Esophagus muscularis mucosa (tissue), 4 donors: ENCODE data around the gene TMA16. TPM values are rescaled to one million over a fixed set of nuclear protein-coding genes. Genes with fewer than 3 reads are reported as not detected.
"Not testable (repeated sequence)": the region's sequence is repeated elsewhere in the genome, so short reads cannot be mapped to it uniquely, and the experiment has no call there.

Experiments
- DNase-seq: peaks from one replicate; pipeline ENCODE4 v3.0.0-alpha.2; 2017; ENCODE audit errors: extremely low spot score
- H3K27ac ChIP-seq, 4 donors: fragments of 200-600 bp; sonication (generic); replicated peaks in 1 of 4; 1 replicate in 3 of 4; 2 replicates in 1 of 4; pipeline ENCODE4 v1.5.1; 2016 to 2019; ENCODE audit warnings: mild to moderate bottlenecking in 1 of 4
- H3K27me3 ChIP-seq, 4 donors: fragments of 200-600 bp; sonication (generic); one replicate each; pipeline versions ENCODE4 v1.5.1 to v1.6.0; 2016 to 2019
- H3K36me3 ChIP-seq, 4 donors: fragments of 200-600 bp; sonication (generic); one replicate each; pipeline ENCODE4 v1.5.1; 2016 to 2019
- H3K4me1 ChIP-seq, 4 donors: fragments of 200-600 bp; sonication (generic); one replicate each; pipeline ENCODE4 v1.5.1; 2016 to 2019
- H3K4me3 ChIP-seq, 4 donors: fragments of 200-600 bp; sonication (generic); 1 replicate in 2 of 4; 2 replicates in 2 of 4; pipeline ENCODE4 v1.5.1; 2016 to 2019; ENCODE audit warnings: mild to moderate bottlenecking in 4 of 4, moderate library complexity in 1 of 4
- H3K9me3 ChIP-seq, 4 donors: fragments of 200-600 bp; sonication (generic); 1 replicate in 3 of 4; 2 replicates in 1 of 4; pipeline ENCODE4 v1.5.1; 2016 to 2019
- CTCF ChIP-seq, 3 experiments: fragments of 200-600 bp in 2 of 3; fragments of 450-650 bp in 1 of 3; sonication (generic) in 2 of 3; IDR thresholded peaks; one replicate each; pipeline ENCODE4 v1.5.1; 2017 to 2019; ENCODE audit warnings: antibody characterized with exemption in 3 of 3, mild to moderate bottlenecking in 2 of 3, moderate library complexity in 1 of 3
- EP300 ChIP-seq: sonication (generic); formaldehyde crosslinking; IDR thresholded peaks from one replicate; pipeline ENCODE4 v1.6.1; 2017; ENCODE audit warnings: antibody characterized with exemption
- POLR2A ChIP-seq: fragments of 450-650 bp; IDR thresholded peaks from one replicate; pipeline ENCODE4 v1.6.1; 2017; ENCODE audit warnings: antibody characterized with exemption, moderate library complexity, mild to moderate bottlenecking, low read depth
- POLR2AphosphoS5 ChIP-seq, 2 donors: sonication (generic); formaldehyde crosslinking; IDR thresholded peaks; one replicate each; pipeline ENCODE4 v1.6.1; 2017; ENCODE audit warnings: antibody characterized with exemption in 2 of 2
- WGBS: methylation state at CpG from one replicate; pipeline ENCODE4 v1.1.5; 2018; 5-methylcytosine and 5-hydroxymethylcytosine counted together
- intact Hi-C: fragments of 100-400 bp; cut with DNase I; formaldehyde crosslinking; loops from one replicate; pipeline ENCODE4 v1.15.1; 2023
- total RNA-seq, 4 donors: library from RNA; depleted of rRNA; stranded (reverse); fragments of >200 nt; gene quantifications; one replicate each; pipeline versions ENCODE4 v1.1.0 to v1.2.1, GENCODE V29; 2016

Gene TMA16
- total RNA-seq, 4 donors from 2014 or later = 11.2 to 21.9 (median 16.6) TPM

- no peaks in the 10 kb centered on the region for H3K27me3 ChIP-seq
- no peak overlapping the region for H3K27ac ChIP-seq
- H3K9me3 ChIP-seq = no peaks in the 10 kb centered on the region
- TF ChIP-seq POLR2A (no peak), CTCF (IDR thresholded peaks at IDR 0.05) (no peak), POLR2AphosphoS5 (IDR thresholded peaks at IDR 0.05) (no peak), EP300 (no peak)
- no peaks in the 10 kb centered on the region for H3K4me1 ChIP-seq
- peaks cover 0 to 4% (median 0%) of the 10 kb centered on the region in 4 donors for H3K36me3 ChIP-seq
- intact Hi-C loops = no loop called here
- no peak for DNase-seq
- WGBS = 89% methylated on average over 3 of the region's 3 CpGs
- H3K4me3 ChIP-seq = no peak overlapping the region
Observed at GRCh38 chr4:163537114-163537513, 42.6 kb downstream of the TMA16 start.

GRCh38 chr4:163538820-163539219 is 44.3 kb downstream of the TMA16 start:
- WGBS = 71% methylated on average over 4 of the region's 4 CpGs
- H3K9me3 ChIP-seq, H3K27ac ChIP-seq, DNase-seq, intact Hi-C loops, H3K4me1 ChIP-seq, H3K36me3 ChIP-seq, H3K4me3 ChIP-seq, H3K27me3 ChIP-seq: not testable (repeated sequence)

- Histone ChIP-seq H3K4me1 (peaks cover 0 to 6% (median 0%) of the 10 kb centered on the region in 4 donors), H3K27ac (no peak overlapping the region), H3K4me3 (no peak overlapping the region), H3K36me3 (peaks cover 0 to 8% (median 0%) of the 10 kb centered on the region in 4 donors), H3K27me3 (no peaks in the 10 kb centered on the region), H3K9me3 (no peaks in the 10 kb centered on the region)
- no peak for DNase-seq
- no peak for TF ChIP-seq CTCF (IDR thresholded peaks at IDR 0.05)
- no peak for TF ChIP-seq POLR2AphosphoS5 (IDR thresholded peaks at IDR 0.05)
- no peak for TF ChIP-seq EP300
- no peak for TF ChIP-seq POLR2A
- intact Hi-C loops = loop anchor here (5.0 to 10.0 kb wide), 2 partner anchors 53 to 1046 kb away; no protein-coding TSS in a partner anchor
- WGBS = 95% methylated on average over 5 of the region's 5 CpGs
Observed at GRCh38 chr4:163540448-163540847, 46.0 kb downstream of the TMA16 start.

GRCh38 chr4:163540977-163541376 is 46.5 kb downstream of the TMA16 start:
- no peak for TF ChIP-seq POLR2AphosphoS5 (IDR thresholded peaks at IDR 0.05)
- no peak for TF ChIP-seq POLR2A
- TF ChIP-seq CTCF (IDR thresholded peaks at IDR 0.05) = no peak
- DNase-seq = no peak
- 72% methylated on average over 3 of the region's 3 CpGs for WGBS
- intact Hi-C loops = loop anchor here (5.0 to 10.0 kb wide), 2 partner anchors 54 to 1046 kb away; no protein-coding TSS in a partner anchor
- H3K4me3 ChIP-seq = no peak overlapping the region
- H3K36me3 ChIP-seq = peaks cover 0 to 8% (median 0%) of the 10 kb centered on the region in 4 donors
- H3K9me3 ChIP-seq = no peaks in the 10 kb centered on the region
- no peaks in the 10 kb centered on the region for H3K27me3 ChIP-seq
- no peak overlapping the region for H3K27ac ChIP-seq
- H3K4me1 ChIP-seq = peaks cover 0 to 6% (median 0%) of the 10 kb centered on the region in 4 donors

- H3K4me3 ChIP-seq = no peak overlapping the region
- no peak for DNase-seq
- peaks cover 0 to 6% (median 0%) of the 10 kb centered on the region in 4 donors for H3K4me1 ChIP-seq
- 91% methylated on average over 3 of the region's 3 CpGs for WGBS
- intact Hi-C loops = loop anchor here (5.0 to 10.0 kb wide), 2 partner anchors 55 to 1047 kb away; no protein-coding TSS in a partner anchor
- H3K36me3 ChIP-seq = peaks cover 0 to 8% (median 0%) of the 10 kb centered on the region in 4 donors
- H3K9me3 ChIP-seq = no peaks in the 10 kb centered on the region
- no peak overlapping the region for H3K27ac ChIP-seq
- no peak for TF ChIP-seq EP300
- no peak for TF ChIP-seq POLR2A
- TF ChIP-seq POLR2AphosphoS5 (IDR thresholded peaks at IDR 0.05) = no peak
- TF ChIP-seq CTCF (IDR thresholded peaks at IDR 0.05) = no peak
- H3K27me3 ChIP-seq = no peaks in the 10 kb centered on the region
Observed at GRCh38 chr4:163542275-163542674, 47.8 kb downstream of the TMA16 start.
